Skeletal muscle tissue (tissue), 4 donors: ENCODE measurements around the gene MAML1. TPM values are rescaled to one million over a fixed set of nuclear protein-coding genes. Genes with fewer than 3 reads are reported as not detected.
A peak's percentile ranks its signal among the peaks of the same experiment; 100 is the strongest.

ENCODE experiments used
- H3K27ac ChIP-seq: one replicate; pipeline ENCODE4 v1.7.0; 2013; ENCODE audit warnings: mild to moderate bottlenecking, low read depth, low read length, inconsistent platforms
- H3K27me3 ChIP-seq, 3 donors: one replicate each; pipeline ENCODE4 v1.7.0; 2013; ENCODE audit warnings: low read length in 3 of 3; ENCODE audit not compliant: control insufficient read depth in 3 of 3, insufficient read depth in 3 of 3
- H3K36me3 ChIP-seq, 3 donors: one replicate each; pipeline ENCODE4 v1.7.0; 2013; ENCODE audit warnings: low read length in 3 of 3; ENCODE audit not compliant: control insufficient read depth in 3 of 3, insufficient read depth in 3 of 3
- H3K4me1 ChIP-seq, 3 donors: one replicate each; pipeline ENCODE4 v1.7.0; 2013; ENCODE audit warnings: low read length in 3 of 3, mild to moderate bottlenecking in 3 of 3; ENCODE audit not compliant: control insufficient read depth in 3 of 3, insufficient read depth in 3 of 3
- H3K4me3 ChIP-seq, 3 donors: one replicate each; pipeline ENCODE4 v1.7.0; 2013; ENCODE audit warnings: low read length in 3 of 3
- H3K9ac ChIP-seq, 3 donors: one replicate each; pipeline ENCODE4 v1.7.0; 2013; ENCODE audit warnings: low read length in 3 of 3, mild to moderate bottlenecking in 3 of 3, moderate library complexity in 2 of 3, low read depth in 1 of 3
- H3K9me3 ChIP-seq, 3 donors: one replicate each; pipeline ENCODE4 v1.7.0; 2013; ENCODE audit warnings: low read length in 3 of 3; ENCODE audit not compliant: control insufficient read depth in 3 of 3
- total RNA-seq: library from RNA; depleted of rRNA; stranded (reverse); fragments of >200 nt; gene quantifications from one replicate; pipeline ENCODE4 v1.2.3, GENCODE V29; 2014
- donor health status: Osteomylitis.

The MAML1 gene
- total RNA-seq, 1 donor from 2014 or later = 7.8 TPM

GRCh38 chr5:179801304-179802206 is 68.9 kb downstream of the MAML1 start:
- Histone ChIP-seq H3K9ac (no peak overlapping the region), H3K4me3 (no peak overlapping the region), H3K27ac (no peak overlapping the region), H3K4me1 (peaks cover 21 to 46% (median 42%) of the 10 kb centered on the region in 3 donors), H3K36me3 (peaks cover 29 to 32% (median 29%) of the 10 kb centered on the region in 3 donors), H3K27me3 (no peaks in the 10 kb centered on the region), H3K9me3 (no peaks in the 10 kb centered on the region)

DNA sequence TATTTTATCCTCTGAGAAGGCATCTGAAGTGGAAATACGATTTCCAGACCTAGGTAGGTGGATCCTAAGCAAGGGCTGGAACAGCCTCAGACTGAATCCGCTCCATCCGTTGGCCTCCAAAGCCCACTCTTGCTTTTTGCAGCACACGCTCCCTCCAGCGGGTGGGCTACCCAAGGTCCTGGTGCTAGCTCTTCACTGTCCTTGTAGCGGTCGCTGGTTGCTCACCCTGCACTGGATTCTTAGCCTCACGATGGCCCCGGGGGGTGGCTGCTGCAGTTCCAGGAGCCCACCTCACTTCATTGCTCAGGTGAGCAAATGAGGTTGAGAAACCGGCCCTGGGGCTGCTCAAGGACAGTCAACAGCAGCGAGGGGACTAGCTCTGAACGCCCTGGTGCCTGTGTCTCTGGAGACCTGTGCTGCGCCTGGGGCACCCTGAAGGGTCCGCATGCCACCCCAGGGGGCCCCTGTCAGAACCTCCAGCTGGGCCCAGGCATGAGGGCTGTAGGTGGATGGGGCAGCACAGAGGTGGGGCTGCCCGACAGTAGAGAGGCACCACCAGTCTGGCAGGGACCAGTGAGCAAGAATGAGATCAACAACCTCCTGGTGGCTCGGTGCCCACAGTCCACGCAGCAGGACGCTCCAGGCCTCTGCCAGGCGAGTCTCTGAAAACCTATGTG is 69.7 kb downstream of the MAML1 start:
- H3K4me3 ChIP-seq = no peak overlapping the region
- H3K36me3 ChIP-seq = peaks cover 24 to 28% (median 24%) of the 10 kb centered on the region in 3 donors
- H3K4me1 ChIP-seq = peaks cover 17 to 39% (median 36%) of the 10 kb centered on the region in 3 donors
- H3K27me3 ChIP-seq = no peaks in the 10 kb centered on the region
- no peaks in the 10 kb centered on the region for H3K9me3 ChIP-seq
- peak overlapping the region in 1 of 3 donors; percentile 50 for H3K9ac ChIP-seq
- no peak overlapping the region for H3K27ac ChIP-seq

- Histone ChIP-seq H3K4me3 (no peak overlapping the region), H3K27me3 (no peaks in the 10 kb centered on the region), H3K9me3 (no peaks in the 10 kb centered on the region), H3K4me1 (peaks cover 17 to 39% (median 36%) of the 10 kb centered on the region in 3 donors), H3K36me3 (peaks cover 20 to 26% (median 21%) of the 10 kb centered on the region in 3 donors), H3K9ac (peak overlapping the region in 1 of 3 donors; percentile 50), H3K27ac (no peak overlapping the region)
Observed at GRCh38 chr5:179802950-179803562, 70.4 kb downstream of the MAML1 start.

DNA sequence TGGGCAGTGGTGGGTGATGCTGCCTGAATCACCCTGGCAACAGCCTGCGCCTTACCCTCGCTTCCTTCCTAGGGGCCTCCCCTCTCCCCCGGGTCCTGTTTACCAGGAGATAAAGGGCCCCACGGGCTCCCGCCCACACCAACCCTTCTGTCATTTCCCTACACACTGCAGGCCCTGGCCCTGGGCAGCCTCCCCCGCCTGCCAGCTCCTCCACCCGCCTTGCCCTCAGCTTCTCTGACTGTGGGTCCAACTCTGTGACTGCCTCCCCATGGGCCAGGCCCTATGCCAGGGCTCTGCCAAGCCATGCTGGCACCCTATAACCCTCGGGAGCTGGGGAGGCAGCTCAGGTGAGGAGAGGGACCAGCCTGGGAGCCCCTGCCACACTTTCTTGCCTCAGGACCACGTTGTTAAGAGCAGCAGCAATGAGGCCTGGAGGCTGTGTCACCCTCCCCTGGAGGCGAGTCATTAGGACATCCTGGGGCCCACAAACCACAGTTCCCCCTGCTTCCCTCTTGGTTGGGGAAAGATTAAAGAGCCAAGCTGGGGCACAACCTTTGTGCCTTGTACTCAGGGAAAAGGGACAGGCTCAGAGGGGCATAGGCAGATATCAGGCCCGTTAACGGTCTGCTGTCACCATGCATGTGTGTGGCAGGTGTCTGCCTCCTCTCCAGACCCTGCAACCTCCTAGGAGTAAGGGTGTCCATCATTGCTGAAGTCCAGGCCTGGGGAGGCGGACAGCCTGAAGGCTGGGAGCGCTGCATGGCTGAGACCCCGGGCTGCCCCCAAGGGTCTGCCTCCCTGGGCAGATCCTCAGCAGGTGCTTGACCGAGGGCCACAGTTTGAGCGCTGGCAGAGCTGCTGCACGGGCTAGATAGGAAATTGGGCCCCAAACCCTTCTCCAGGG is 71.3 kb downstream of the MAML1 start:
- Histone ChIP-seq H3K4me3 (no peak overlapping the region), H3K27me3 (no peaks in the 10 kb centered on the region), H3K36me3 (peaks cover 12 to 19% (median 13%) of the 10 kb centered on the region in 3 donors), H3K9ac (peak overlapping the region in 2 of 3 donors; percentile 43 to 83), H3K9me3 (no peaks in the 10 kb centered on the region), H3K27ac (no peak overlapping the region), H3K4me1 (peaks cover 17 to 39% (median 36%) of the 10 kb centered on the region in 3 donors)

- H3K27me3 ChIP-seq = no peaks in the 10 kb centered on the region
- peaks cover 17 to 39% (median 36%) of the 10 kb centered on the region in 3 donors for H3K4me1 ChIP-seq
- H3K36me3 ChIP-seq = peaks cover 6 to 12% (median 6%) of the 10 kb centered on the region in 3 donors
- H3K9ac ChIP-seq = peak overlapping the region; percentile 43 to 83 (median 76)
- no peaks in the 10 kb centered on the region for H3K9me3 ChIP-seq
- peak overlapping the region; percentile 62 to 79 (median 75) for H3K4me3 ChIP-seq
- H3K27ac ChIP-seq = no peak overlapping the region
Observed at GRCh38 chr5:179804555-179804947, 71.9 kb downstream of the MAML1 start.

GRCh38 chr5:179805070-179805528 is 72.5 kb downstream of the MAML1 start:
- peak overlapping the region; percentile 65 for H3K27ac ChIP-seq
- peaks cover 17 to 39% (median 36%) of the 10 kb centered on the region in 3 donors for H3K4me1 ChIP-seq
- peak overlapping the region; percentile 59 to 83 (median 76) for H3K9ac ChIP-seq
- no peaks in the 10 kb centered on the region for H3K9me3 ChIP-seq
- peak overlapping the region; percentile 62 to 79 (median 75) for H3K4me3 ChIP-seq
- H3K27me3 ChIP-seq = no peaks in the 10 kb centered on the region
- peaks cover under 1 to 7% (median 3%) of the 10 kb centered on the region in 3 donors for H3K36me3 ChIP-seq

DNA sequence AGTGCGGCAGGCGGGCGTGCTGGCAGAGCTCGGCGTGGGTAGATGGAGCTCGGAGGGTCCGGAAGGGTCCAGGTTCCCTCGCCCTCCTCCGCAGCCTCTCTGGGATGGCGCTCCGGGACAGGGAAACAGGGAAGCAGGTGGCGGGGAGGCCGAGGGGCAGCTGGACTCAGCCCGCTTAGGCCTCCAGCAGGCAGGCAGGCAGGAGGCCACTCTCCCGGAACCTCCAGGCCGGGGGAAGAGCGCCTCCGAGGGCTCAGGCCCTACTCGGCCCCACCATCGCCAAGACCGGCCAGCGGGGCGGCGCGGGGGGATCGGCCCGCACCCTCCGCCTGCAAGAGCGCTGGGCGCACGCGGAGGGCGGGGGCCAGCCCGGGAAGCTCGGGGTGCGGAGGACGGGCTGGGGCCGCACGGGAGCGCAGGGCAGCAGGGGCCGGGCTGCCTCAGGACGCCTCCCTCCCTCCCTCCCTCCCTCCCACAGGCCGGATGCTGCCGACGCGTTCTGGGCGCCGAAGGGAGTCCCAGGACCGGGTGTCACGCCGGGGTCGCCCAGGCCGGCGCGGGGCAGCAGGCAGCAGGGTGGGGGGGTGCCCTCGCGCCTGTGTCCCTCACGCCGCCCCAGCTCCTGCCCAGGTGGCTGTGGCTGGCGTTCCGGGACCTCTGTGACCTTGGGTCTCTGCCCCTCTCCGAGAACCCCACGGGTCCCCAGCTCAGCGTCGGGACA is 73.1 kb downstream of the MAML1 start:
- peaks cover 0 to 6% (median 1%) of the 10 kb centered on the region in 3 donors for H3K36me3 ChIP-seq
- H3K27ac ChIP-seq = peak overlapping the region; percentile 65
- peak overlapping the region; percentile 62 to 79 (median 75) for H3K4me3 ChIP-seq
- H3K9me3 ChIP-seq = no peaks in the 10 kb centered on the region
- no peaks in the 10 kb centered on the region for H3K27me3 ChIP-seq
- H3K4me1 ChIP-seq = peaks cover 17 to 39% (median 36%) of the 10 kb centered on the region in 3 donors
- H3K9ac ChIP-seq = peak overlapping the region; percentile 70 to 83 (median 76)

GRCh38 chr5:179806250-179807048 is 73.8 kb downstream of the MAML1 start, which contains the start of gene MGAT4B:
Gene MGAT4B (minus strand): TSS chr5:179806866. CDS start chr5:179806583, 283 bp downstream.
- H3K4me3 ChIP-seq = peak within 1 kb of the TSS; percentile 63 to 79 (median 75)
- peaks cover 0 to 2% (median 0%) of the 10 kb centered on the region in 3 donors for H3K36me3 ChIP-seq
- H3K27me3 ChIP-seq = no peaks in the 10 kb centered on the region
- no peaks in the 10 kb centered on the region for H3K9me3 ChIP-seq
- peak within 1 kb of the TSS; percentile 70 to 83 (median 76) for H3K9ac ChIP-seq
- H3K4me1 ChIP-seq = peaks cover 17 to 39% (median 36%) of the 10 kb centered on the region in 3 donors
- H3K27ac ChIP-seq = peak within 1 kb of the TSS; percentile 78
